ENCODE data around the gene LIN37.

Gene LIN37

DNA sequence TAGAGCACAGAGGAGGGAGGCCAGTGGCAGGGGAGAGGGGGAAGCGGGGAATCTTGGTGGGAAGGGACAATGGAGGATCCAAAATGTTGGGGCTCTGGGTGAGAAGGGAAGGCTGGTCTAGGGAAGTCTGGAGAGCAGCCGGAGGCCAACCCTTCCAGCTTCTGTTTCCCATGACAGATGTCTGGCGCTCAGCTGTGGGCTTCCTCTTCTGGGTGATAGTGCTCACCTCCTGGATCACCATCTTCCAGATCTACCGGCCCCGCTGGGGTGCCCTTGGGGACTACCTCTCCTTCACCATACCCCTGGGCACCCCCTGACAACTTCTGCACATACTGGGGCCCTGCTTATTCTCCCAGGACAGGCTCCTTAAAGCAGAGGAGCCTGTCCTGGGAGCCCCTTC lies 1.8 kb upstream of the LIN37 start:
- DNase-seq (ENCODE audit: extremely low spot score, insufficient read length, low read depth) (no peak), FAIRE-seq (no peak)

DNA sequence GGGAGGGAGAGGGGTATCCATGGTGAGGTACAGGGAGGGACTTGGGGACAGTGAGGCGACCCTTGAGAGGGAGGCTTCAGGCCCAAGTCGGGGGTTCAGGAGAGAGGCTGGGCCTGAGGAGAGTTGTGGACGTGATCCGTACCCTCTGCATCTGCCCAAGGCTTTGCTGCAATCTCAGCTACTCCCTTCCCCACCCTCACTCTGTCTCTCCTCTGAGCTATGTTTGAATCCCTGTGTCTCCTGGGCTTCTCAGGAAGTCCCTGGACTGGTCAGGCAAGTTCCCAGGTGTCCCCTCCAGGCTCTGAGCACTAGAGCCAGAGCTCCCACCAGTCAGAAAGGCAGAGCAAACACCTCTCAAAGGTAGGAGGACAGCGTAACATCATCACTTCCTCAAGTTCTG lies 1.8 kb downstream of the LIN37 start:
- no peak for FAIRE-seq
- DNase-seq (ENCODE audit: extremely low spot score, insufficient read length, low read depth), result no peak

DNA sequence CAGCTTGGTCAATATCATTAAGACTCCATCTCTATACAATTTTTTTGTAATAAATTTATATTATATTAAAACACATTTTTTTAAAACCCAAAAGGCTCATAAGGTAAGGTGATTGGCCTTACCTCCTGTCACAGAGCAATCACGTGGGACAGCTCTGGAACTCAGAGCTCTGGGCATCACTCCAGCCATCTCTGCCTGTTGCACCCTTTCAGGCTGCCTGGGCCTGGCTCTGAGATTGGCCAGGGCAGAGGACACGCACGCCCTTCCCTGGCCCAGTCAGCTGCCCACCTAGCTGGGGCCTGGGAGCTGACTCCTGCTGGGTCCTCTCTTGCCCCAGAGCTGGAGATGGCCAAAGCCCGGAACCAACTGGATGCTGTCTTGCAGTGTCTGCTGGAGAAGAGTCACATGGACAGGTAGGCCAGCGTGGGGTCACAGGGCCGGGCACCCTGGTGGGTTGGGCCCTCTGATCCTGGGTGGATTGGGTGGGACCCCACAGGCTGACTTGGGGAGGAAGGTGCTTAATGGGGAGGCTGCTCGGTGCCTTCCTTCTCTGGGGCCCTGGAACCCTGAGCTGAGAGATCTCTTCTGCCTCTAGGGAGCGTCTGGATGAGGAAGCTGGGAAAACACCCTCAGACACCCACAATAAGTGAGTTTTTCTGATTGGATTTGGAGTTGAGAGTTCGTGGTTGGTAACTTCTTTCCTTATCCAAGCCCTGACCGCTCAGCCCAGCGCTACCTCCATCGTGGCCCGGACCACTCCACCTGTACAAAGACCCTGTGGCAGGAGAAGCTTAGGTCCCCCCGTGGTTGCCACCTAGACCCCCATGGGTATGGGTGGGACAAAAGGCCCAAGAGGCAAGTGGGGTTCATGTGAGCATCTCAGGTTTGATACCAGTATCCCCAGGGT lies 3.7 kb downstream of the LIN37 start:
- DNase-seq (ENCODE audit: extremely low spot score, insufficient read length, low read depth) (no peak), FAIRE-seq (no peak)

DNA sequence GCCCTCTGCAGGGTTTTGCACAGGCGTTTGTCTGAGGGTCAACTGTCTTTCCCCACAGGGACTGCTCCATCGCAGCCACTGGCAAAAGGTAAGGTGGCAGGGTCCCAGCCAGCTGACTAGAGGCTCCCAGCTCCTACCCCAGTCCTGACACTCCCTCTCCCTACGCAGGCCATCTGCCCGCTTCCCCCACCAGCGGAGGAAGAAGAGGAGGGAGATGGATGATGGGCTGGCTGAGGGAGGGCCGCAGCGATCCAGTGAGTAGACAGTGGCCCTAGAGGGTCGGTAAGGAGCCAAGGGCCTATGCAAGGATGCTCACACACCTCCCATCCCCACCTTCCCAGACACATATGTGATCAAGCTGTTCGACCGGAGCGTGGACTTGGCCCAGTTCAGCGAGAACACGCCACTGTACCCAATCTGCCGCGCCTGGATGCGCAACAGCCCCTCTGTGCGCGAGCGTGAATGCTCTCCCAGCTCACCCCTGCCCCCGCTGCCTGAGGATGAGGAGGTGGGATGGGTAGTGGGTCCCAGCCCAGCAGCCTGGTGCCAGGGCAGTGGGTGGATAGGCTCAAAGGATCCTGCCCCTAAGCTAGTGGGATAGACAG lies 4.5 kb downstream of the LIN37 start:
- DNase-seq (ENCODE audit: extremely low spot score, insufficient read length, low read depth), result no peak
- FAIRE-seq, result no peak

DNA sequence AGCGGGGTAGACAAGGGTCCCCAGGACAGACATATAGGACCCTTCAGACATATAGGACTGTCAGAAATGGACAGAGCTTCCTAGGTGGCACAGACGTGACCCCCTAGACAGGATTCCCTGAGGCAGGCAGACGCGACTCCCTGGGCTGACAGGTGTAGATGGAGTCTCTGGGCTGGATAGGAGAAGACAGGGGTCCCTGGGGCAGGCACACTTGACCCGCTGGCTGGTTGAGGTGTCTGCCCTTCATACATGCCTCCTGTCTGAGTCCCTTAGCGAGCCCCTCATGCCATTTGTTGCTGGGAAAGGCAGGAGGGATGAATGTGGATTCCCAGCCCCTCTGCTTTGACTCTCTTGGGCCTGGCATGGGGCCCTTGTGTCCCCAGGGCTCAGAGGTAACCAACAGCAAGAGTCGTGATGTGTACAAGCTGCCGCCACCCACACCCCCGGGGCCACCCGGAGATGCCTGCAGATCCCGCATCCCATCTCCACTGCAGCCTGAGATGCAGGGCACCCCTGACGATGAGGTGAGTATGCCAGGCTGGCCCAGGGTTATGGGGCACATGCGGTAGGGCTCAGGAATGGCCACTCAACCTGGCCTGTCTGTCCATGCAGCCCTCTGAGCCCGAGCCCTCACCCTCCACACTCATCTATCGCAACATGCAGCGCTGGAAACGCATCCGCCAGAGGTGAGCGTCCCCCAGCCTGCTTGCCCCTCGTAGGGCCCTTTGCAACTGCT lies 5.4 kb downstream of the LIN37 start:
- DNase-seq (ENCODE audit: extremely low spot score, insufficient read length, low read depth) (no peak), FAIRE-seq (no peak)

DNA sequence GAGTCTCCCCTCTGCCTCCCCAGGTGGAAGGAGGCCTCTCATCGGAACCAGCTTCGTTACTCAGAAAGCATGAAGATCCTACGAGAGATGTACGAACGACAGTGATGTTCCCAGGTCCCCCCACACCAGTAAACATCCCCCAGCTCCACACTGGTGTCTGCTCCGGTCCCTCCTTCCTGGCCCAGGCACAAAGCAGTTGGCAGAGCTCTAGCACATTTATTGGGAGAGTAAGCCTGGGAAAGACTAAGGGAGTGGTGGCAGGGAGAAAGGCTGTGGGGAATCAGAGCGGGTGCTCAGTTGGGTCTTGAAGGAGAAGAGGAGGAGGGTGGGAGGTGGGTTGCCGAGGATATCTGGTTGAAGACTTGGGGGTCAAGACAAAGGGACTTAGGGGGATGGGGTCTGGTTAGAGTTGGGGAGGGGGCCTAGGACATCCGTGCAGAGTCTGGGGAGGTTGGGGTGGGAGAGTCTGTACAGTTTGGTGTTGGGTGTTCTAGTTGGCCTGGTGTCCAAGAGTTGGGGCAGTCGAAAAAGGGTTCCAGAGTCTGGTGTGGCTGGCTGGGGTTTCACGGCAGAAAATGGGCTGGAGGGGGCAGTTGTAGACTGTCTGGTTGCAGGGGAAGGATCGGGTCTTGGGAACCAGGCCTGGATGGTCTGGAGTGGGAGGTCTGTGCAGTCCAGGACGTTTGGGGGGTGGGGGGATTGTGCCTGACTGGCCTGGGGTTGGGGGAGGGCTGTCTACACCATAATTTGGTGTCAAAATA lies 6.2 kb downstream of the LIN37 start:
- no peak for FAIRE-seq
- DNase-seq (ENCODE audit: extremely low spot score, insufficient read length, low read depth), result no peak

DNA sequence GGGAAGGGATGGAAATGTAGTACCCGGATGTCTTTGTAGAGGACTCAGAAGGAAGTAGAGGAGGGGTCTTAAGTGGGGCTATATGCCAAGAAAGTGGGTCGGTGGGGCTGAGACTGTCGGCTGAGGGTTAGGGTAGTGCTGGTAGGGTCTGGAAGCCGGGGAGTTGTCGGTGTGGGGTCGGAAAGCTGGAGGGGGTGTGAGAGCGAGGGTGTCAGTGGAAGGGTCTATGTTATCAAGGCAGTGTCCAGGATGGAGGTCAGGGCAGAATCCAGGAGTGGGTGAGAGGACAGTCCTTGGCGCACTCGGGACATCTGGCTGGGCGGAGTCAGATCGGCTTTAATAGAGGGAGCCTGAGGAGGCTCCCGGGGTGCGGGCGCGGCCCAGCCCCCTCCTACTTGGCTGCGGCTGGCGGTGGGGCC lies 6.8 kb downstream of the LIN37 start:
- FAIRE-seq (no peak), DNase-seq (ENCODE audit: extremely low spot score, insufficient read length, low read depth) (no peak)

DNA sequence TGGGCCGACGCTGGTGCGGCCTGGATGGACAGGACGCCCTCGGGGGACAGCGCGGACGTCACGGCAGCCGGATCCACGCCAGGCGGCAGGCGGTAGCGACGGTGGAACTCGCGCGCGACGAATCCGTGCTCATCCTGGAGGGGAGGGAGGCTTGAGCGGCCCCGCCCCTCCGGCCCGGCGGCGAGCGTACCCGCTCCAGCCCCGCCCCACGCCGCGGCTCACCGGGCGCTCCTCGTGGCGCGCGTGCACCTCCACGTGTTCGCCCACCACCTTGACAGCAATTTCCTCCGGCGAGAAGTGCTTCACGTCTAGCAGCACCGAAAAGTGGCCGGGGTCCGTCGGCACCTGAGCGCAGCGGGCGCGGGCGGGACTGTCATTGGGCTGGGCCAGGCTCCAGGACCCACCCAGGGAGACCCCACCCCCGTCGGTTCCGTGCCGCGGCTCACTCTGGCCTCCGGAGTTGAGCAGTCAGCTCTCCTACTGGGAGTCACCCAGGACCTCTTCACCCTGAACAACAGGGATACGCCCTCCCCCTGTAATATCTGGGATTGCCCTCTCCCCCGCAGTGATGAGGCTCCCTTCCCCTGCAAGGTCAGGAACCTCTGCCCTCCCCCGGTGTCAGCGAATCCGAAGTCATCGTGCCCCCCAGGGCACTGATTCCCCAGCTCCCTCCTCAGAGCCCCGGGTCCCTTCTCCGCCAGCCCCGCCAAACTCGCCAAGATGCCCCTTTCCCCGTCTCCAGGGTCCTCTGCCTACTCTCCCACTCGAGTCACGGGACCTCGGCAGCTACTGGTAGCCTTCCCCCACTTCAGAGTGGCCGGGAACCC lies 7.4 kb downstream of the LIN37 start:
- FAIRE-seq (no peak), DNase-seq (ENCODE audit: extremely low spot score, insufficient read length, low read depth) (no peak)

DNA sequence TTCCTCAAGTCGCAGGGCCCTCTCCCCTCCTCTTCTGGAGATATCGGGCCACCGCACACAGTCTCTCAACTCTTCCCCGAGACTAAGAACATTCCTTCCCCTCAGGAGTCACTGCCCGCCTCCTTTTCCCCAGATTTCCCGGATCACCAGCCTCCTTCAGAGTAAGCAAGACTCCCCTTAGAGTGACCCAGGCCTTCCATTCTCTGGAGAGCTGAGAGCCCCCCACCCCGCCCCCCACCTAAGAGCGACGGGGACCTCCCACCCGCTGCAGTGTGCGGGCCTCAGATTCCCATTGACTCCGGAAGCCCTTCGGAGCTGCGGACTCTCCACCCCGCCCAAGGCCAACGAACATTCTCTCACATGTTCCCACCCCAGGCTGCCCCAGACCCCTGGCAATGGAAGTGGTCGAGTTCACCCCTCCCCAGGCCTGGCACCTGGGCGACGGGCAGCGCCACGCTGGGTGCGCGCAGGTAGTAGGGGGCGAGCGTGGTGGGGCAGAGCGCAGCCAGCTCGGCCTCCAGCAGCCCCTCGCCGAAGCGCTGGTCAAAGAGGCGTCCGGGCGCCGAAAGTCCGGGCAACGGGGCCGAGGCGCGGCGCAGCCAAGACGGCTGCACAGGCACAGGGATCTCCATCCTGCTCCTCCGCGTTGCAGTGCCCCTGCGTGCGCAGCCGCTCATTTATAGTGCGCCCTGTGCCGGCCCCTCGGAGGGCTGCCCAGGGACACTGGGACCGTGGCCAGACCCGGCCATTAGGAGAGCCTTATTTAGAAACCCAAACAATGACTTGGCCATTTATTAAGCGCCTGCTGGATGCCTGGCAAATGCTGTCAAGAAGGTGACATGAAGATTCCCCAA lies 8.2 kb downstream of the LIN37 start, which contains the start of gene HSPB6:
Gene HSPB6, minus strand, starts transcription at position 653 of the 854 bp plus-strand sequence. Its CDS starts 21 bp downstream, at position 632.
- FAIRE-seq, result no peak
- DNase-seq (ENCODE audit: extremely low spot score, insufficient read length, low read depth), result no peak

DNA sequence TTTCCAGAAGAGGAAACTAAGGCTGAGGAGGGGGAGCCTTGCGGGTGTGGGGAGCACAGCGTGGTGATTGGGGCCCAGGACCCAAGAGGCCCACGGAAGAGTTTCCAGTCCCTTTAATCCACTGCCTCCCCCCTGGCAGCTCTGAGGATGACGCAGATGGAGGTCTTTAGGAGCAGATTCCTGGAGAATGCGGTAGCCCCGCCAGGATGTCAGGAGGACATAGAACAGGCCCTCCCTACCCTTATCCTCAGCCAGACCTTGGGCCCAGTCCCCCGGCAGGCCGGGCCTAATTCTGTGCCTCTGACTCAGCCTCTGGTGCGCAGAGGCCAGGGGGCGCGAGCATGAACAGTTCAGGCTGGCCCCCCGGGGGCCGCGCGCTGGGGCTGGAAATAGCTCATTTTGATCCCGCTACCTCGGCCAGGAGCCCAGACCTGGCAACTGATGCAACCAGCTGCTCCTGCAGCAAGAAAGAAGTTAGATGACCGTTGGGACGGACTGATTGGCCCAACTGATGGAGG lies 8.9 kb downstream of the LIN37 start:
- DNase-seq (ENCODE audit: extremely low spot score, insufficient read length, low read depth), result no peak
- no peak for FAIRE-seq

DNA sequence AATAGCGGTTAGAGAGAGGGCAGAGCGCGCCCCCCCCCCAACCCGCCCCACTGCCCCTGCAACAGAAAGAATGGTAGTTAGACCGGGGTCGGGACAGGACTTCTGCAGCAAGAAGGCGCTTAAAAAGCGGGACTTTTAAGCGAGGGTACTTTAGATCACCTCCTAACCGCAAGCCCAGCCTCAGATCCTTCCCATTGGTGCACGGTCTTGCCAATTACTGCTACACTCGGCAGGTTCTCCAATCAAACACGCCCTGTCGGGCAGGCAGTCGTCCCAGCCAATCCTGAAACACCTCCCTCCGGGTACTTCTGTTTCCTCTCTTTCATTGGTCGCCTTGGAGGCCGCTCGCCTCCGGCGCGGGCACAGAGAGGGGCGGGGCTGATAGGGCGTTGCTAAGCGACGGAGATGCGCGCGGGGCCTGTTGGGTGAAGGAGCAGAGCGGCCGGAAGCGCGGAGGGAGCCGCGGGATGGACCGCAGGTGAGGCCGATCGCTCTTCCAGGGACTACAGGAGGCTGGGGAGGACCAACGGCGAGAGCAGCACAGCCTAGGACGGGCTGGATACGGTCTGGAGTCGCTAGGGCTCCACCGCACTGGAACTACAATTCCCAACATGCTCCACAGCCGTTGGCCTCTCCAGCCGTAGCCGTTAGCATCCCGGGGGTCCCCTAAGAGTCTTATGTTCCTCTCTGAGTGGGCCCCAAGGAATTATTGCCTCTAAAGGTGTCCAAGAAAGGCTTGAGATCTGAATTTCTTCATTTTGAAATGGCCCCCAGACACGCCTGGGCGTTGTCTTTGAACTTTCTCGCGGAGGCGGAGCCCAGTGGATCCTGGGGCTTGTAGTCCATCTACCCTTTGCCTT lies 9.6 kb downstream of the LIN37 start, which contains the start of gene PROSER3:
Gene PROSER3, plus strand, starts transcription at position 428 of the 860 bp plus-strand sequence. Its CDS starts 40 bp downstream, at position 468.
- FAIRE-seq, result peak; percentile 100
- DNase-seq (ENCODE audit: extremely low spot score, insufficient read length, low read depth), result peak; percentile 96

DNA sequence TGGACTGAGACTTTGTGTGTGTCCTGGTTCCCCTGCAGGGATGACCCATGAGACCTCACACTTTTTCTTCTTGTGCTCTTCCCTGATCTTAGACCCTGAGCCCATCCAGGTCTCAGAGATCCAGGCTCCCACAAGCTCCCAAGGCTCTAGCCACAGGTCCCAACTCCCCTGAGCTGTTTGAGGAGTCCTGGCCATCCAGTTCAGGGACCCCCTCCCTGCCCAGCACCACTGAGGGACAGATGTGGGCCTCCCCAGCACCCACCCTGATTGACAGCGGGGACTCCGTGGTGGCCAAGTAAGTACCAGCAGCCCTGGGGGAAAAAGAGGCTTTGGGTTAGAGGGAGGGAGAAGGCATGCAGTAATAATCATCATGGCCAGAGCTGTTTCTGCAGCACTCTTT lies 11.3 kb downstream of the LIN37 start:
- FAIRE-seq, result no peak
- DNase-seq (ENCODE audit: extremely low spot score, insufficient read length, low read depth), result no peak

DNA sequence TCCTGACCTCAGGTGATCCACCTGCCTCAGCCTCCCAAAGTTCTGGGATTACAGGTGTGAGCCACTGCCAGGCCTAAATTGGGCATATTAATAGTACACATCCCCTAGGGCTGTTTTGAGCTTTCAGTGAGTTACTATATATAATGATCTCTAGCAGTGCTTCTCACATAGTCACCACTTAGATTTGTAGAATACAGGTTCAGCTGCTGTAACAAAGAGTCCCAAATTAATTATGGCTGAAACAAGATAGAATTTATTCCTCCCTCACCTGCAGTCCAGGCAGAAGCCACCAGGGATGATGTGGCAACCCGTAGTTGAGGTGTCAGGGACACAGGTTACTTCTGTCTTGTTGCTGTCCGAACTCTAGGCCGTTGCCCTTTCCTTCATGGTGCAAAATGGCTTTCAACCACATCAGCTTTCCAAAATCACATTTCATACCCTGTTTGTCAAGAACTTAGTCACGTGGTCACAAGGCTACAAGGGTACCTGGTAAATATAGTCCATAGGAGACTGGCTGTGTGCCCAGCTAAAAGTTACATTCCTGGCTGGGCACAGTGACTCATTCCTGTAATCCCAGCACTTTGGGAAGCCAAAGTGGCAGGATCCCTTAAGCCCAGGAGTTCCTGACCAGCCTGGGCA lies 12.5 kb downstream of the LIN37 start:
- DNase-seq (ENCODE audit: extremely low spot score, insufficient read length, low read depth) (no peak), FAIRE-seq (no peak)

DNA sequence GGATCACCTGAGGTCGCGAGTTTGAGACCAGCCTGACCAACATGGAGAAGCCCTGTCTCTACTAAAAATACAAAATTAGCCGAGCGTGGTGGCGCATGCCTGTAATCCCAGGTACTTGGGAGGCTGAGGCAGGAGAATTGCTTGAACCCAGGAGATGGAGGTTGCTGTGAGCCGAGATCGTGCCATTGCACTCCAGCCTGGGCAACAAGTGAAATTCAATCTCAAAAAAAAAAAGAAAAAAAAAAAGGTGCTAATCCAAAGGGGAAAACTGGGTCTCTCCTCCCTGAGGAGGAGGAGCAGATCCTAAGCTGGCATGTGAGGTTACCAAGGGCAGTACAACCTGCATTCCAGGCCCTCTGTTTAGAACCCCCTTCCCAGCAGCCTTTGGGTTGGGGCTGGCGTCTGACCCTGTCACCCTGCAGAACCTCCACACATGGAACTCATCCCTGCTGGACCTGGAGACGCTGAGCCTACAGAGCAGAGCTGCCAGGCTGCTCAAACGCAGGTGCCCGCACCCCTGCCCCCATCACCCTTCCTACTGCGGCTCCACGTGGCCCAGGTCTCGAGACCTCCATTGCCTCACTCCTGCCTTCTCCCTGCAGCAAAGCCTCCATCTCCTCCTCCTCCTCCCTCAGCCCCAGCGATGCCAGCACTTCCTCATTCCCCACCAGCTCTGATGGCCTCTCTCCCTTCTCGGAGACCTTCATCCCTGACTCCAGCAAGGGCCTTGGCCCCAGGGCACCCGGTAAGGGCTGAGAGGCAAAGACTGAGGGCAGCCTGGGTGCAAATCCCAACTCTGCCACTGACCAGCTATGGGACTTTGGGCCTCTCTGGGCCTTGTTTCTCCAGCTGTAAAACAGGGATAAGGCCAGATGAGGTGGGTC lies 16.3 kb downstream of the LIN37 start:
- no peak for FAIRE-seq
- DNase-seq (ENCODE audit: extremely low spot score, insufficient read length, low read depth), result no peak

DNA sequence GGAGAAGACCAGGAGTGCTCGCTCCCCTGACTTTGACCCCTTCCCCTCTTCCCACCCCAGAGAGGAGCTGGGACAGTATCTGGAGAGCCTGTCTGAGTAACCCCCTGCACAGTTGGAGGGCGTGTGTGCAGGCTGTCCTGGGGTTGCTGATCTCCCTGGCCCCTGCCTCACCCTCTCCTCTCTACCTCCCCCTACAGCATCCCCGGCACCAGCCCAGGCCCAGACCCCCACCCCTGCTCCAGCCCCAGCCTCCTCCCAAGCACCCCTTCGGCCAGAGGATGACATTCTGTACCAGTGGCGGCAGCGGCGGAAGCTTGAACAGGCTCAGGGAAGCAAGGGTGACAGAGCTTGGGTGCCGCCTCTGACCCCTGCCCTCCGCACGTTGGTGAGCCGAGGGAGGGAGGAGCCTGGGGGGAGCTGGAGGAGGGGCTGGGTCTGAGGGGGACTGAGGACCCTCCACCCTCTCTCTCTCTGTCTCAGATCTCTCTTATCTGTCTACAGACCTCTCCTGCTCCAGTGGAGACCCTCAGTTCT lies 18.3 kb downstream of the LIN37 start:
- DNase-seq (ENCODE audit: extremely low spot score, insufficient read length, low read depth) (no peak), FAIRE-seq (no peak)

Measured in GM18507 (cell line).